Loucy (cell line): ENCODE data around the gene HS6ST1.

Experiments
- H2AFZ ChIP-seq: fragments of 200-600 bp; sonication (generic); 2 replicates; pipeline ENCODE4 v1.6.0; 2016; ENCODE audit warnings: antibody characterized with exemption, mild to moderate bottlenecking, low read length, moderate library complexity
- H3F3A ChIP-seq: fragments of 200-600 bp; 2 replicates; pipeline ENCODE4 v1.6.0; 2016; ENCODE audit warnings: antibody characterized with exemption, low read depth, mild to moderate bottlenecking
- H3K27me3 ChIP-seq: fragments of 200-600 bp; sonication (generic); 2 replicates; pipeline ENCODE4 v1.6.1; 2014; ENCODE audit warnings: low read length, mild to moderate bottlenecking; ENCODE audit not compliant: insufficient read depth, poor library complexity, severe bottlenecking
- H3K36me3 ChIP-seq: fragments of 200-600 bp; sonication (generic); 2 replicates; pipeline ENCODE4 v1.6.1; 2016; ENCODE audit warnings: low read length; ENCODE audit not compliant: insufficient read depth
- H3K4me1 ChIP-seq: fragments of 200-600 bp; sonication (generic); 2 replicates; pipeline ENCODE4 v1.5.1; 2014; ENCODE audit warnings: low read length, mild to moderate bottlenecking; ENCODE audit not compliant: insufficient read depth, poor library complexity, severe bottlenecking
- H3K4me2 ChIP-seq: fragments of 200-600 bp; sonication (generic); 2 replicates; pipeline ENCODE4 v1.6.0; 2014; ENCODE audit warnings: antibody characterized with exemption, low read length, low read depth, mild to moderate bottlenecking; ENCODE audit not compliant: poor library complexity, severe bottlenecking
- H3K4me3 ChIP-seq: fragments of 200-600 bp; sonication (generic); 2 replicates; pipeline ENCODE4 v1.5.1; 2014; ENCODE audit warnings: low read length, mild to moderate bottlenecking, mixed read lengths; ENCODE audit not compliant: poor library complexity, severe bottlenecking
- H3K79me2 ChIP-seq: fragments of 200-600 bp; sonication (generic); 2 replicates; pipeline ENCODE4 v1.6.1; 2014; ENCODE audit warnings: low read length; ENCODE audit not compliant: insufficient read depth
- H3K9ac ChIP-seq: fragments of 200-600 bp; sonication (generic); 2 replicates; pipeline ENCODE4 v1.6.0; 2014; ENCODE audit warnings: mild to moderate bottlenecking, low read depth, low read length, moderate library complexity; ENCODE audit not compliant: poor library complexity, severe bottlenecking
- H3K9me2 ChIP-seq: fragments of 200-600 bp; sonication (generic); replicated peaks from 2 replicates; pipeline ENCODE4 v1.6.1; 2016; ENCODE audit warnings: low read depth, low read length, mixed read lengths
- H3K9me3 ChIP-seq: fragments of 200-600 bp; sonication (generic); 2 replicates; pipeline ENCODE4 v1.6.1; 2014; ENCODE audit warnings: mild to moderate bottlenecking, antibody characterized with exemption, low read length, low read depth; ENCODE audit not compliant: insufficient read depth
- H4K20me1 ChIP-seq: fragments of 200-600 bp; sonication (generic); 2 replicates; pipeline ENCODE4 v1.6.0; 2014; ENCODE audit warnings: antibody characterized with exemption, low read length, mild to moderate bottlenecking; ENCODE audit not compliant: insufficient read depth, poor library complexity, severe bottlenecking
- CTCF ChIP-seq: fragments of 200-600 bp; sonication (generic); conservative IDR thresholded peaks from 2 replicates; pipeline ENCODE4 v1.5.1; 2014; ENCODE audit warnings: mild to moderate bottlenecking, antibody characterized with exemption, low read length
- EZH2phosphoT487 ChIP-seq: fragments of 200-600 bp; IDR thresholded peaks from 2 replicates; pipeline ENCODE4 v1.6.1; 2018; ENCODE audit warnings: antibody characterized with exemption, mild to moderate bottlenecking, moderate library complexity, borderline replicate concordance

HS6ST1 gene

GRCh38 chr2:128280158-128280871 lies 38.4 kb downstream of the HS6ST1 start:
- H3K4me1 ChIP-seq, result peaks cover 28% of the 10 kb centered on the region
- no peak overlapping the region for H3K4me2 ChIP-seq
- peaks cover 100% of the 10 kb centered on the region for H4K20me1 ChIP-seq
- no peaks in the 10 kb centered on the region for H3F3A ChIP-seq
- no peaks in the 10 kb centered on the region for H3K27me3 ChIP-seq
- peaks cover 100% of the 10 kb centered on the region for H3K36me3 ChIP-seq
- no peak for TF ChIP-seq CTCF
- TF ChIP-seq EZH2phosphoT487, result no peak
- peaks cover 100% of the 10 kb centered on the region for H3K79me2 ChIP-seq
- H3K9me2 ChIP-seq, result no peaks in the 10 kb centered on the region
- H3K9me3 ChIP-seq, result no peaks in the 10 kb centered on the region
- no peak overlapping the region for H3K4me3 ChIP-seq
- H3K9ac ChIP-seq, result no peak overlapping the region
- H2AFZ ChIP-seq, result no peak overlapping the region

GRCh38 chr2:128279786-128280157 lies 38.9 kb downstream of the HS6ST1 start:
- Histone ChIP-seq H3K9me2 (no peaks in the 10 kb centered on the region), H2AFZ (no peak overlapping the region), H3K4me2 (no peak overlapping the region), H3K4me3 (no peak overlapping the region), H3K79me2 (peaks cover 100% of the 10 kb centered on the region), H4K20me1 (peaks cover 100% of the 10 kb centered on the region), H3K9me3 (no peaks in the 10 kb centered on the region), H3K4me1 (peaks cover 28% of the 10 kb centered on the region), H3K27me3 (no peaks in the 10 kb centered on the region), H3K9ac (no peak overlapping the region), H3F3A (no peaks in the 10 kb centered on the region), H3K36me3 (peaks cover 100% of the 10 kb centered on the region)
- TF ChIP-seq EZH2phosphoT487 (no peak), CTCF (no peak)

GRCh38 chr2:128279009-128279408 lies 39.7 kb downstream of the HS6ST1 start:
- peaks cover 100% of the 10 kb centered on the region for H4K20me1 ChIP-seq
- no peak overlapping the region for H3K4me2 ChIP-seq
- no peak overlapping the region for H3K4me3 ChIP-seq
- peaks cover 100% of the 10 kb centered on the region for H3K79me2 ChIP-seq
- H2AFZ ChIP-seq, result no peak overlapping the region
- peaks cover 28% of the 10 kb centered on the region for H3K4me1 ChIP-seq
- no peak overlapping the region for H3K9ac ChIP-seq
- TF ChIP-seq EZH2phosphoT487 (no peak), CTCF (no peak)
- no peaks in the 10 kb centered on the region for H3K9me3 ChIP-seq
- H3K36me3 ChIP-seq, result peaks cover 100% of the 10 kb centered on the region
- no peaks in the 10 kb centered on the region for H3K9me2 ChIP-seq
- no peaks in the 10 kb centered on the region for H3K27me3 ChIP-seq
- no peaks in the 10 kb centered on the region for H3F3A ChIP-seq
